ENCODE results near the gene LGALSL.

- TF ChIP-seq CTCF (IDR thresholded peaks at IDR 0.05) (no peak), ZFX (IDR thresholded peaks at IDR 0.05; ENCODE audit: borderline replicate concordance) (no peak)
Measured at GRCh38 chr2:64442801-64443429, 11.0 kb upstream of the LGALSL start.
